ENCODE results near the gene GALNT9.

- TF ChIP-seq CTCF (IDR thresholded peaks at IDR 0.05): no peak
- TF ChIP-seq POLR2AphosphoS5 (IDR thresholded peaks at IDR 0.05): no peak
- TF ChIP-seq POLR2A (IDR thresholded peaks at IDR 0.05; ENCODE audit: low read depth): no peak
- no peak for TF ChIP-seq EP300 (IDR thresholded peaks at IDR 0.05)
Observed at GRCh38 chr12:132288516-132289215, 40.7 kb downstream of the GALNT9 start.
